GM23248 (cell line): Measurements from ENCODE around the gene MTUS2.

ENCODE experiments used
- EZH2 ChIP-seq: fragments of 200-600 bp; sonication (generic); IDR thresholded peaks from 2 replicates; pipeline ENCODE4 v1.6.1; 2018; ENCODE audit warnings: antibody characterized with exemption, mild to moderate bottlenecking; ENCODE audit not compliant: insufficient read depth, poor library complexity, severe bottlenecking
- EZH2phosphoT487 ChIP-seq: fragments of 200-600 bp; sonication (generic); IDR thresholded peaks from 2 replicates; pipeline ENCODE4 v1.6.1; 2018; ENCODE audit warnings: antibody characterized with exemption, moderate library complexity, mild to moderate bottlenecking, low read depth; ENCODE audit not compliant: insufficient read depth

DNA sequence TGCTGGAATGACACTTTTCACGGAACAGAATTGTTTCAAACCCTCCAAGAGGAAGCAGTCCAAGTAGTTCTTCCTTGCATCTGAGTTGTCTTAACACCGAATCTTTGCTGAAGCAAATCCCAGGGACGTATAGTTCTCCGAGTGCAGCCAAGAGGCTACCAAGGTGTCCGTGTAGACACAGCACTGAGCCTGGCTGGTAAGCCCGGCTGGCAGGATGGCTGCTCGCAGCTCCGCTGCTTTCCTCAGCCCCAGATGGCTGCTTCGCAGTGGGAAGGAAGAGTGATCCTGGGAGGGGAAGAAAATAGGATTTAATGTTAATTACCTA lies 670.4 kb downstream of the MTUS2 start:
- TF ChIP-seq EZH2, result no peak
- TF ChIP-seq EZH2phosphoT487, result no peak
